GM21528 (cell line): ENCODE measurements around the gene TESK1.
A peak's percentile ranks its signal among the peaks of the same experiment; 100 is the strongest.
"Not testable (repeated sequence)": the region's sequence is repeated elsewhere in the genome, so short reads cannot be mapped to it uniquely, and the experiment has no call there.

ENCODE experiments used
- ATAC-seq: cut with Tn5 transposase; IDR thresholded peaks from one replicate; pipeline ENCODE4 v1.9.1; 2021; ENCODE audit warnings: mild to moderate bottlenecking, moderate library complexity; ENCODE audit not compliant: unreplicated experiment, low FRiP score

TESK1 gene

DNA sequence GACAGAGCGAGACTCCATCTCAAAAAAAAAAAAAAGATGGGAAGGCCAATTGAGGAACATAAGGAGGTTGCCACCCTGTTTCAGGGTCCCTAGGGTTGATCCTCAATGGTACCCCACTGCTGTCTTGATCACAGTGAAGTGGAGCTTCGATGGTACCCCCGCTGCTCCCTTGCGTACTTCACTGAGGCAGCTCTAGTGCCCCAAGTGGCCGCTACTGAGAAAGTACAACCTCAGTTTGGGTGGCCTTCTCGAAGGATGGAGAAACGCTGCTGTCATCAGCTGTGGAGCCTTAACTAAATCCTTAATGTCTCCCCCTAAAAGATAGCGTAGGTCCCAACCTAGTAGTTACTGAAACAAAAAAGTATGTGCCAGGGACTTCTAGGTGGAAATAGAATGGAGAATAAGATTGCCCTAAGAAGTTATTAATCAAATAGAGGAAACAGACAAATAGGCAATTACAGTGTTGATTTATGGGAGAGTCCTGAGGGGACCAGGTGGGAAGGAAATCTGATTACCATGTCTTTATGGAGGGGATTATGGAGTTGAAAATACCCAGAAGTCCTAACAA lies 6.3 kb downstream of the TESK1 start:
- ATAC-seq = no peak

DNA sequence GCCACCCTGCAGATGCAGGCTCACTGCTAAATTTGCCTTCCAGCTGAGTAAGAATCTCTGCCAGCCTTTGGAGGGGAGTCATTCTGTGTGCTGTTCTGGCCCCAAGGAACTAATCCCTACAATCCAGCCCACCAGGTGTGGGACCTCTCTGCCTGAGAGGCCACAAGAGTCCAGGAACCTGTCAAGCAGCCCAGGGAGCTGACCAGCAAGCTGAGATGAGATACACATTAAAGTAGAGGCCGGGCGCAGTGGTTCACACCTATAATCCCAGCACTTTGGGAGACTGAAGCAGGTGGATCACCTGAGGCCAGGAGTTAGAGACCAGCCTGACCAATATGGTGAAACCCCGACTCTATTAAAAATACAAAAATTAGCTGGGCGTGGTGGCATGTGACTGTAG lies 7.0 kb downstream of the TESK1 start:
- not testable (repeated sequence) for ATAC-seq

DNA sequence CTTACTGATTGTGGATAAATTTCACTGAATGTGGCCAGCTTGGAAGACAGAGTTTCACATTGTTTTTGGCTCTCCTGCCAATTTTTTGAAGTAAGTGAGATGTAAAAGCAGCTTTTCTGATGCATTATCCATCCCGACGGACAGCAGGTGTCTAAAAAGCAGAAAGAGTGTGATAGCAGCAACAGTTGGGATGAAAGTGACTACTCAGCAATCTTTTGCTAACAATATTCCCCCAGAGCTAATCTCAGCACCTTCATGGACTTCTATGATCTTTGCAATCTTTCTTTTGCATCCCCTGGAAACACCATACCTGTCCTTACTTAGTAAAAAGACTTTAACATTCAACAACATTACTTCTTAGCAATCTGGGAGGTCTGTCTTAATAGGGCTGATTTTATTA lies 7.8 kb downstream of the TESK1 start:
- ATAC-seq = no peak

DNA sequence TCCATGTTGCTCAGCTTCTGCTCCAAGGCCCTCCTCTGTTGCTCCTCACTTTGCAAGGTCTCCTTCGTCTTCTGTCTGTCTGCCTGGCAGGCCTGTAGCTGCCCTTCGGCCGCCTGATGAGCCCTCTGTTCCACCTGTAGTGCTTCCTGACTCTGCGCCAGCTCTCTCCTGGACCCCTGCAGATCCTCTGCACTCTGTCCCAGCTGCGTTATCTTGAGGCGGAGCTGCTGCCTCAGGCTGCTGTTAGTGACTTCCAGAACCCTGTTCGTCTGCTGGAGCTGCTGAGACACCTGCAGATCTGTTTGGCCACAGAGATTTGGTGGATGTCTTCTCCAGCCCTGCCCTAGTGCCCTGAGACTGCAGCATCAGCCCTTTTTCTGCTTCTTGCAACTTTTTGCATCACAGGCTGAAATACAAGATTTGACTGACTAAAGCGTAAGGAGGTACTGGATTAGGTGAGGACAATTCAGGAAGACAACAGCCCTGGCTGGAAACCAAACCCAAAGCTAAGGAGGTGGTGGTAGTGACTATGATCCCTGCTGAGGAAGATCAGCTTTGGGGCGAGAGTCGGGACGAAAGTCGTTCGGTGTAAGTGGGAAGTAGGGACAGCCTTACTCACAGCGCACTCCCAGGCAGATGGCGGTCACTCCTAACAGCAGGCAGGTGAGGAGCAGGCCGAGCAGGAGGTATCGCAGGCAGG lies 11.1 kb downstream of the TESK1 start:
- ATAC-seq = no peak

DNA sequence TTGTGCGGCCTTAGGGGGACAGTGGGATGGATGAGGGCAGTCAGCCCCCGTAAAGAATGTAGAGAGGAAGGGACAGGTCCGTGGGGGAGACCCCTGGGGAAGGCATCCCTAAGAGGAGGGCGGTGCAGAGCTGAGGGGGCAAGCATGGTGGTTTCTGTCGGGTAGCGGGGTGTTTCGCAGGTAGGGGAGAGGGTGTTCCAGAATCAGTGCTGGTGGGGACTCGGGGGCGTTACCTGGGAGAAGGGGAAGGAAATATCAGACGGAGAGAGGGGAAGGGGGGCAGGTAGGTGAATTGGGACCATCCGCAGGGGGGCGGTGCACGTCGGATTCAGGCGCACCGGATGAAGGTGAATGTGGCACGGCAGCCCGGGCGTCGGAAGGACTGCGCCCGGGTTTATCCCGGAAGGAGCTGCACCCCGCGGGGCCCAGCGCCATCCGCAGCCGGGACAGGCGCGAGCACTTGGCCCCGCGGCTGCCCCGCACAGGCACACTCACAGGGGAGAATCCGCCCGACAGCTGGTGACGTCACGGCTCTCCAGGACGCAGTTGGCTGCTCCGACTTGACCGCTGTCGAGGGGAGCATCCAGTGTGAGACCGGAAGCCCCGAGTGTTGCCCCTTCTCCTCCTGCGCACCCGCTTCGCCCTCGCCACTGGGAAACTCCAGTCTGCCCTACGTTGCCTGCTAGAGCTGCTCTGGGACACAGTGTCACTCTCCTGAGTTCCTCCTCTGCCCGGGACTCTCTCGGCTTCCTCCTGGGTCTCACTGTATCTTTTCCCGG lies 11.8 kb downstream of the TESK1 start:
- no peak for ATAC-seq

DNA sequence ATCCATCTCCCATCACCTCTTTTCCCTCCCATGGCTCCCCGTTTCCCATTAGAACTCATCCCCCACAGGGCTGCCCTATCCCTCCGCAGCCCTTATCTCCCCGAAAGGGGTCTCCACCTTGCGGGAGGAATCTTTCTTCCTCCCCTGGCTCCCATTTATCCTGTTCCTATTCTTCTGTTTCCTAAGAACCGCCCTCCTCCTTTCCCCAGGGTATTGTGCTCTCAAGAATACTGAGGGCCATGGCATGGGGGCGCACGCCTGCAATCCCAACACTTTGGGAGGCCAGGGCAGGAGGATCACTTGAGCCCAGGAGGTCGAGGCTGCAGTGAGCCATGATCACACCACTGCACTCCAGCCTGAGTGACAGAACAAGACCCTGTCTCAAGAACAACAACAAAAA lies 12.5 kb downstream of the TESK1 start:
- no peak for ATAC-seq

DNA sequence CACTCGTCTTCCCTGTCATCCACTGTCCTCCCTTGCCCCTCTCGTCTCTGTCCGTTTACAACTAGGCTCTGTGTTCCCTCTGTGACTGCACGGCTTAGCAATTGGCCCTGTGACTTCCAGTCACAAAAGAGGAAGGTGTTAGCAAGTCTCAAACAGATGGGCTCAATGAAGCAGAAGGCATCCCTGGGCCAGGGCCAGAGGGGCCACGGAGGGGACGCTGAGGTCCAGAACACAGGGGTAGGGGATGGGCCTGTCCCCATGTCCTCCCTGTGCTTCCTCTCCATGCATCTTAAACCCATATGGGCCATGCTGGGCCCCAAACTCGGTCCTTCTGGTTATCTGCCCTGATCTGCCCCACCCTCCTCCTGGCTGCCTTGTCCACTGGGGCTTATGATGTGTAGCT lies 13.3 kb downstream of the TESK1 start, which contains the start of gene CD72:
TSS of gene CD72 (minus strand) at position 89 of the 403 bp plus-strand sequence. CDS start 110 bp downstream, outside the sequence.
- no peak for ATAC-seq

DNA sequence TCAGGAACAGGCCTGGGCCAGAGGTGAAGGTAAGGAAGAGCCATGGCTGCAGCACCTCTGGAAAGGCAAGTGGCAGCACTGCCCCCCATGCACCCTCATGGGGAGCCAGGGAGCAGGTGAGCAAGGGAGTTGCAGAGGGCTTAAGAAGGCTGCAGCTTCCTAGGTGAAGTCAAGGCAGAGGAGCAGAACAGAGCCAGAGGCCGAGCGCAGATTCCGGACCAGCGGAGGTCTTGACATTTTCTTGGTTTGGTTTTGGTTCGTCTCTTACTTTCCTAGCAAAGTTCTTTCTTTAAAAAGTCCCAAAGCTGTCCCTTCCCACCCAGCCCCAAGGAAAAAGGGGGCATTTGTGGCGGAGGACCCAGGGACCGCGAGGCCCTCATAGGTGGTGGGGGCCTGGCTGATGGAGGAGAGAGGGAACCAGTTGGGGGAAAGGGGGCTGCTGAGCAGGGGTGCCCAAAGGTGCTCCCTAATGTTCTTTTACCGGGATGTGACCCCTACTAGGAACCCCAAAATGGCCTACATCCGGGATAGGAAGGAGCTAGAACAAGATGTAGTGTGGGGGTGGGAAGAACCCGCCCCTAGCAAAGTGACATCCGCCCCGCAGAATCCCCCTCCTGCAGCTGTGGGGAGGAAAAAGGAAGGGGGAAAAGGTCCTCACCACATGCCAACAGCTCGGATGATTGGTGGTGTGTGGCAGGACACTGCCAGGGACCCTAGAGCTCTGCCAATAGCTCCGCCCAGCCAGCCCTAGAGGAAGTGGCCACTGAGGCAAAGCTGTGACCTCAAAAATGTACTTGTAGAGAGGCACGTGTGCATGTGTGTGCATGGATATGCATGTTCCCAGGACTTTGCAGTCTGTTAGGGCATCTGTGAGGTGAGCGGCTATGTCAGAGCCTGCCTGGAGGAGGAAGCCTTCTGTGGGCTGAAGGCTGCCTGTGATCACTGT lies 14.1 kb downstream of the TESK1 start:
- peak; percentile 48 for ATAC-seq

DNA sequence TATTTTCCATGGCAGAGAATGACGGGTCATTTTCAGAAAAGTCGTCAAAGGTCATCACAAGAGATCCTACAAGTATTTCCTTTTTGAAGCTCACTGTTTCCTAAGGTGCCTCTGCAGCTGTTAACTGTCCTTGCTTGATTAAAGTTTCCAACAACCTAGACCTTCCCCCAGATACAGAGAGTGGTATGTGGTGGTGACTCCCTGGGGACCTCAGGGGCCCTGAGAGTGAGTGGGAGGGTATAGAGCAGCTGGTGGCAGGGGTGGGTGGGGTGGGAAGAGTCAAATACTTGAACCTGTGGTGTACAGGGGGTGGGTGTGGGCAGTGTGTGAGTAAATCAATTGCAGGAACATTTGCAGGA lies 14.7 kb downstream of the TESK1 start:
- ATAC-seq = peak; percentile 40

DNA sequence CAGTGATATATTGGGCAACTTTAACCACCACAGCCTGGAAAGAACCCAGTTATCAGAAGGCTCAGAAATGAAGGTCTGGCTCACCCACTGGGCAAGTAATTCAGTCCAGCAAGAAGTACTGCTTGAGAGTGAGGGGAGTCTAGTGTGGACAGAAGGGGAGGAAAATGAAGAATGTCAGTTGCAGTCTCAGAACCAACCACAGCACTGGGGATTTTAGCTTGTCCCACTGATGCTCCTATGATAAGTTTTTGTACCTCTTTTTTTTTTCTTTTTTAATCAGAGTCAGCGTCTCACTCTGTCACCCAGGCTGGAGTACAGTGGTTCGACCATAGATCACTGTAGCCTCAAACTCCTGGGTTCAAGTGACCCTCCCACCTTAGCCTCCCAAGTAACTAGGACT lies 22.5 kb downstream of the TESK1 start:
- ATAC-seq = no peak

DNA sequence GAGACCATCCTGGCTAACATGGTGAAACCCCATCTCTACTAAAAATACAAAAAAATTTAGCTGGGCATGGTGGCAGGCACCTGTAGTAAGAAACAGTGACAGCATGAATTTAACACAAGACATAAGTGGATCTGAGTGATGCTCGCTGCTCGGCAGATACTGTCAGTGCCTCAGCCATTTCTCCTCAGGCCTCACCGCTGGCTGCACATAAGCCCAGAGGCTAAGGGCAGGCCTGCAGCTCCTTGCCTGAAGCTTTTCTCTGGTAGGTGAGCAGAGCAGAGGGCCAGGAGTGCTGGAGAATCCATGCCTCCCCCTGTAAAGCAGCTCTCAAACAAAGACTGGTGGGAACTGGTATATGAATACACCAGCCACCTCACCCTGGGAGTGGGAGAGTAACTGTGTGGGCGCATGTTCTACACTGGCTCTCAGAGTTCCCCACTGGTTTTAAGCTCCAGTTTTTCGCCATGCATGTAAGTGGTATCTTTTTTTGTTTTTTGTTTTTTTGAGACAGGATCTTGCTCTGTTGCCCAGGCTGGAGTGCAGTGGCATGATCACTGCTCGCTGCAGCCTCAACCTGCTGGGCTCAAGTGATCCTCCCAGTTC lies 23.4 kb downstream of the TESK1 start:
- ATAC-seq = no peak

DNA sequence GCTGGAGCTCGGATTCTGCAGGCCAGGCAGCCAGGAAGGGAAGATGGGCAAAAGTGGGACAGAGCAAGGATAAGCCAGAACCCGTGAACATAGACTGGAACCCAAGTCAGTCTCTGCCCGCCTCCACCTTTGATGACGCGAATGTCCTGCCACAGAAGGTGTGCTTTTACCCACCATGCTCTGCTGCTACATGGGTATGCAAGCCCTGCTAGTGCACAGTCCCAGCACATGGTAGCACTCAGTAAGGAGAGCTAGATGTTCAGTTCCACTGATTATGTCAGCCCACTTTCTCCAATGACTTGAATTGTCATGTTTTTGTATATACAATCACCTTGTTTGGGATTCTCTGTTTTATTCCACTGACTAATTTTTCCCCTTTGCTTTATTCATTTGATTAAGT lies 24.5 kb downstream of the TESK1 start:
- ATAC-seq = no peak

DNA sequence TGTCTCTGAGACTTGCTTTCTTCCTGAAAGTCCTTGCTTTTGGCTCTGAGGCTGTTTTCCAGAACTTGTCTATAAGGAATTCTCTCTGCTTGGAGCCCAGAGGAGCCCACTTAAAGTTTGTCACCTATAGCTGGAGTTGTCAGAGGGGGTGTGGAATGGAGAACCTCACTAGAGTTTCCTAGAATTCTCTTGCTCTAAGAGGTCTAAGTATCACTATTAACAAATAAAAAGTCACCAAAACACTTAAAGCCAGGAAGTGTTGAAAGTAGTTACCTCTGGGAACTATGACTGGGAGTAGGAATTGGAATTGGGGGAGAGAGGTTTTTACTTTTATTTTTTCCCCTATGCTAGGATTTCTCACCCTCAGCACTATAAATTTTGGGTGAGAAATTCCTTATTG lies 30.7 kb downstream of the TESK1 start:
- ATAC-seq = no peak

DNA sequence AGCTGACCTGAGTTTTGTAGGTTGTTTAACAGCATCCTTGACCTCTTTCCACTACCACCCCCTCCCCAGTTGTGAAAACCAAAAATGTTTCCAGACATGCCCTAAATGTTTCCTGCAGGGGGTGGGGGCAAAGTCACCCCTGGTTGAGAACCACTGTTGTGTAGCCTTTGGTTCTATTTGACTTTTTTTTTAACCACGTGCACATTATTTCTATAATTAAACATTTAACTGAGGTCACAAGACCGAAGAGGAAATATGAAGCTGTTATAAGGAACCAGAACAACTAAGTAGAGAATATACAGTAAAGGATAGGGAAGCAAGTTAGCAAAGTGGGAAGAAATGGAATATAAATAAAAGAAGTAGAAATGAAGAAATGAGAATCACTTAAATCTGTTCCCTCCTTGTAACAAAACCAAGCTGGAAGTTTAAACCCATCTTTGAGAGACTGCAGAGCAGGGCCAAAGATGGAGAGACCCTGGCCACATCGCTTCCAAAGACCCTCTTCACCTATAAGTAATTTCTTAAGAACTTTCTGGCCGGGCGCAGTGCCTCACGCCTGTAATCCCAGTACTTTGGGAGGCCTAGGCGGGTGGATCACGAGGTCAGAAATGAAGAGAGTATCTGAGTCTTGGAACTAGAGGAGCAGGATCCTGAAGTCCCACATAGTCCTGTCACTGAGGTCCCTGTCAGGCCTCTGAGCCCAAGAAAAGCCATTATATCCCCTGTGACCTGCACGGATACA lies 31.2 kb downstream of the TESK1 start:
- ATAC-seq = no peak

DNA sequence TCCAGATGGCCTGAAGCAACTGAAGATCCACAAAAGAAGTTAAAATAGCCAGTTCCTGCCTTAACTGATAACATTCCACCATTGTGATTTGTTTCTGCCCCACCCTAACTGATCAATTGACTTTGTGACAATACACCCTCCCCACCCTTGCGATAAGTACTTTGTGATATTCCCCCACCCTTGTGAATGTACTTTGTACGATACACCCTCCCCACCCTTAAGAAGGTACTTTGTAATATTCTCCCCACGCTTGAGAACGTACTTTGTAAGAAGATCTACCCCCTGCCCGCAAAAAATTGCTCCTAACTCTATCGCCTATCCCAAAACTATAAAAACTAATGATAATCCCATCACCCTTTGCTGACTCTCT lies 31.8 kb downstream of the TESK1 start:
- ATAC-seq = not testable (repeated sequence)

DNA sequence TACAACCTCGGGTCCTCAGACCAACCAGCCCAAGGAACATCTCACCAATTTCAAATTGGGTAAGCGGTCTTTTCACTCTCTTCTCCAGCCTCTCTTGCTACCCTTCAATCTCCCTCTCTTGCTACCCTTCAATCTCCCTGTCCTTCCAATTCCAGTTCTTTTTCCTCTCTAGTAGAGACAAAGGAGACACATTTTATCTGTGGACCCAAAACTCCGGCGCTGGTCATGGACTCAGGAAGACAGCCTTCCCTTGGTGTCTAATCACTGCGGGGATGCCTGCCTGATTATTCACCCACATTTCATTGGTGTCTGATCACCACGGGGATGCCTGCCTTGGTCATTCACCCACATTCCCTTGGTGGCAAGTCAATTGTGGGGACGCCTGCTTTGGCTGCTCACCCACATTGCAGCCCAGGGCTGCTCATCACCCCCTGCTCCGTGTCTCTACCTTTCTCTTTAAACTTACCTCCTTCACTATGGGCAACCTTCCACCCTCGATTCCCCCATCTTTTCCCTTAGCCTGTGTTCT lies 32.4 kb downstream of the TESK1 start:
- ATAC-seq = not testable (repeated sequence)

DNA sequence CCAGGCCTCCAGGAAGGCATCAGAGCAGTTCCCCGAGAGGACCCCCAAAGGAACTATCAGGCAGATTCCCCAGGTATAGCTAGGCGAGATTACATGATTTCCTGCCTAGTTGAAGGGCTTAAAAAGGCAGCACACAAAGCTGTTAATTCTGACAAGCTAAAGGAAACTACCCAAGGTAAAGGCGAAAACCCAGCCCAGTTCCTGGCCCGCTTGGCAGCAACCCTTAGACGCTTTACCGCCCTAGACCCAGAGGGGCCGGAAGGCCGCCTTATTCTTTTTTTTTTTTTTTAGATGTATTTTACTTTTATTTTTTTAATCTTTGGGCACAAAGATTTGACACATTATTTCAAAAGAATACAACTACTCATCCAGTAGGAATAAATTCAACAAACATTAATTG lies 33.7 kb downstream of the TESK1 start:
- ATAC-seq = not testable (repeated sequence)

DNA sequence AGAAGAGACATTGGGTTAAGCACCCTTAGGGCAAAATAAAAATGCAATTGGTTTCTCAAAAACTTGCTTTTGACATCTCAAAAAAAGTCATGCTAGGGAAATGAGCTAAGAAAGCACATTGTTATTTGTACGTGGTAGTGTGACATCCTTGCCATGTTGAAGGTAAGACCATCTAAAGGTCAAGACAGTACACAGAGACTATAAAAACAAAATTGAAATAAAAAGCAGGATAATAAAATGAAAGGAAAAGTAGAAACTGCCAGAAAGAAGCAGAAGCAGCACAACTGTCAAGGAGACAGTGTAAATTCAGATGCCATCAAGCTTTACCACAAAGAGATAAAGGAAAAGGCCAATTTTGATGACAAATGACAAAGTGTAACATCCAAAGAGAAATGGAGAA lies 34.2 kb downstream of the TESK1 start:
- not testable (repeated sequence) for ATAC-seq

DNA sequence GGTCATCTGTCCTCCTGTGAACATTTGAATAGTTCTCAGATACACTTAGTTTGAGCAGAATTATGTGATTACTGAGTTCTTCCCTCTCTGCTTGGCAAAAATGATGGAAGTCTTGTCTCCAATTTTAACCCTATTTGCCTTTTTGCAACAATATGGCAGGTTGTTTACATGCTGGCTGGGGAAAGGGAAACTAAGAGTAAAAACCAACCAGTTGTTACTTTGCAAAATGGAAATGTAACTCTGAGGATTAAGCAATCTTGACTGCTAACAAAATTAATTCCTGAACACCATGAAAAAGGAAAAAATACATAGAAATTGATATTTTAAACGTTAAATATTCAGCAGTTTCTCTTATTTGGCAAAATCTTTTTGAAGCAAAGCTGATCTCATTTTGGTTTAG lies 34.6 kb downstream of the TESK1 start:
- no peak for ATAC-seq
